ENCODE results near the gene NBAS. TPM values are rescaled to one million over a fixed set of nuclear protein-coding genes. Genes with fewer than 3 reads are reported as not detected.
"Not testable (repeated sequence)": the region's sequence is repeated elsewhere in the genome, so short reads cannot be mapped to it uniquely, and the experiment has no call there.

The NBAS gene
- total RNA-seq, 2 experiments from 2014 or later = 24.3 to 25.5 TPM

DNA sequence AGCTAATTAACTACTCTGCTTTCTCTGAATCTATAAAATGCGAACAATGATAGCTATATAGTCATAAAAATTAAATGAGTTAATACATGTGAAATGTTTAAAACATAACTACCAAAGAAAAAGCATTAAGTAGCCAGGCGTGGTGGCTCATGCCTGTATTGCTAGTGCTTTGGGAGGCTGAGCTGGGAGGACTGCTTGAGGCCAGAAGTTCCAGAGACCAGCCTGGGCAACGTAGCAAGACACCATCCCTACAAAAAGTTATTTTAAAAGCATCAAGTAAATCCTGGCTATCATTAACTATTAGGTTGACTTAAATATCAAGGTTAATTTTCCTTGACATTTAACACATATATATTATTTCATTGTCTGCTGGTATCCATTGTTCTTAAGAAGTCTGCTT lies 152.4 kb downstream of the NBAS start:
- Histone ChIP-seq H3K27ac (ENCODE audit: low read depth in 1 of 2, low read length in 2 of 2) (no peak overlapping the region), H3K27me3 (ENCODE audit: control insufficient read depth in 1 of 2, insufficient read depth in 2 of 2, low read length in 2 of 2) (no peaks in the 10 kb centered on the region), H3K9me3 (ENCODE audit: control insufficient read depth in 1 of 2, insufficient read depth in 1 of 2, low read length in 2 of 2) (no peaks in the 10 kb centered on the region), H3K4me3 (ENCODE audit: low read length) (no peak overlapping the region), H3K4me1 (ENCODE audit: insufficient read depth, low read length) (no peaks in the 10 kb centered on the region), H3K36me3 (ENCODE audit: insufficient read depth, low read length) (peaks cover 10% of the 10 kb centered on the region)
- POLR2A ChIA-PET = no interaction called here
- Mint-ChIP-seq H3K9me3 (no peaks in the 10 kb centered on the region), H3K36me3 (ENCODE audit: low read depth) (peaks cover 64% of the 10 kb centered on the region), H3K27me3 (no peaks in the 10 kb centered on the region), H3K27ac (no peak overlapping the region), H3K4me3 (no peak overlapping the region), H3K4me1 (ENCODE audit: low read depth) (no peaks in the 10 kb centered on the region)
- intact Hi-C loops (cut with DNase I, micrococcal nuclease) = no loop called here
- CTCF ChIA-PET = no interaction called here
- DNase-seq (no peak), ATAC-seq (ENCODE audit: poor library complexity) (no peak)
- TF ChIP-seq, protein P1, sequence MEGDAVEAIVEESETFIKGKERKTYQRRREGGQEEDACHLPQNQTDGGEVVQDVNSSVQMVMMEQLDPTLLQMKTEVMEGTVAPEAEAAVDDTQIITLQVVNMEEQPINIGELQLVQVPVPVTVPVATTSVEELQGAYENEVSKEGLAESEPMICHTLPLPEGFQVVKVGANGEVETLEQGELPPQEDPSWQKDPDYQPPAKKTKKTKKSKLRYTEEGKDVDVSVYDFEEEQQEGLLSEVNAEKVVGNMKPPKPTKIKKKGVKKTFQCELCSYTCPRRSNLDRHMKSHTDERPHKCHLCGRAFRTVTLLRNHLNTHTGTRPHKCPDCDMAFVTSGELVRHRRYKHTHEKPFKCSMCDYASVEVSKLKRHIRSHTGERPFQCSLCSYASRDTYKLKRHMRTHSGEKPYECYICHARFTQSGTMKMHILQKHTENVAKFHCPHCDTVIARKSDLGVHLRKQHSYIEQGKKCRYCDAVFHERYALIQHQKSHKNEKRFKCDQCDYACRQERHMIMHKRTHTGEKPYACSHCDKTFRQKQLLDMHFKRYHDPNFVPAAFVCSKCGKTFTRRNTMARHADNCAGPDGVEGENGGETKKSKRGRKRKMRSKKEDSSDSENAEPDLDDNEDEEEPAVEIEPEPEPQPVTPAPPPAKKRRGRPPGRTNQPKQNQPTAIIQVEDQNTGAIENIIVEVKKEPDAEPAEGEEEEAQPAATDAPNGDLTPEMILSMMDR (IDR thresholded peaks at IDR 0.05) = no peak

DNA sequence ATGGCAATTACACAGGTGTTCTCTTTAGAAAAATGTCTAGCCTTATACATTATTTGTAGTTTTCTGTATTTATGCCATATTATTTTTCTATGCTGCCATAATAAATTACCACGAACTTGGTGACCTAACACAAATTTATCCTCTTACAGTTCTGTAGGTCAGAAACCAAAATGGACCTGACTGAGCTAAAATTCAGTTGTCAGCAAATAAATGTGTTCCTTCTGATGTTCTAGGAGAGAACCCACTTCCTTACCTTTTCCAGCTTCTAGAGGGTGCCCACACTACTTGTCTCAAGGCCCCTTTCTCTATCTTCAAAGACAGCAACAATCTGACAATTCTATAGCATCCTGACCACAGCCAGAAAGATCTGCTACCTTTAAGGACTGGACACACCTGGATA lies 153.5 kb downstream of the NBAS start:
- Histone ChIP-seq H3K36me3 (ENCODE audit: insufficient read depth, low read length) (peaks cover 8% of the 10 kb centered on the region), H3K4me1 (ENCODE audit: insufficient read depth, low read length) (no peaks in the 10 kb centered on the region), H3K9me3 (ENCODE audit: control insufficient read depth in 1 of 2, insufficient read depth in 1 of 2, low read length in 2 of 2) (no peaks in the 10 kb centered on the region), H3K27me3 (ENCODE audit: control insufficient read depth in 1 of 2, insufficient read depth in 2 of 2, low read length in 2 of 2) (no peaks in the 10 kb centered on the region), H3K4me3 (ENCODE audit: low read length) (no peak overlapping the region), H3K27ac (ENCODE audit: low read depth in 1 of 2, low read length in 2 of 2) (no peak overlapping the region)
- H3K4me3 Mint-ChIP-seq = no peak overlapping the region
- POLR2A ChIA-PET = no interaction called here
- TF ChIP-seq, protein P1 (IDR thresholded peaks at IDR 0.05) = no peak
- H3K4me1 Mint-ChIP-seq (ENCODE audit: low read depth) = no peaks in the 10 kb centered on the region
- CTCF ChIA-PET = no interaction called here
- DNase-seq (no peak), ATAC-seq (ENCODE audit: poor library complexity) (no peak)
- intact Hi-C loops (cut with DNase I, micrococcal nuclease) = no loop called here
- H3K27me3 Mint-ChIP-seq = no peaks in the 10 kb centered on the region
- H3K9me3 Mint-ChIP-seq = no peaks in the 10 kb centered on the region
- peaks cover 53% of the 10 kb centered on the region for H3K36me3 Mint-ChIP-seq (ENCODE audit: low read depth)
- no peak overlapping the region for H3K27ac Mint-ChIP-seq

DNA sequence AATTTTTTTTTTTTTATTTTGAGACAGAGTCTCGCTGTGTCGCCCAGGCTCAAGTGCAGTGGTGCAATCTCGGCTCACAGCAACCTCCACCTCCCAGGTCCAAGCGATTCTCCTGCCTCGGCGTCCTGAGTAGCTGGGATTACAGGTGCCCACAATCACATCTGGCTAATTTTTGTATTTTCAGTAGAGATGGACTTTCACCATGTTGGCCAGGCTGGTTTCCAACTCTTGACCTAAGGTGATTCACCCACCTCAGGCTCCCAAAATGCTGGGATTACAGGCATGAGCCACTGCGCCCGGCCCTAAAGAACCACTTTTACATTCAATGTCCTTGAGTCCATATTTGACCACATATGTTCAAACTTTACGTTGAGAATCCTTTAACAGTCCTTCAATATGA lies 156.6 kb downstream of the NBAS start:
- H3K4me3 Mint-ChIP-seq; H3K27me3 Mint-ChIP-seq; H3K27me3 ChIP-seq (ENCODE audit: control insufficient read depth in 1 of 2, insufficient read depth in 2 of 2, low read length in 2 of 2); H3K4me1 Mint-ChIP-seq (ENCODE audit: low read depth); H3K9me3 Mint-ChIP-seq; intact Hi-C loops (cut with DNase I, micrococcal nuclease); POLR2A ChIA-PET; H3K4me3 ChIP-seq (ENCODE audit: low read length); CTCF ChIA-PET; H3K27ac ChIP-seq (ENCODE audit: low read depth in 1 of 2, low read length in 2 of 2); H3K27ac Mint-ChIP-seq; H3K4me1 ChIP-seq (ENCODE audit: insufficient read depth, low read length); ATAC-seq (ENCODE audit: poor library complexity); H3K9me3 ChIP-seq (ENCODE audit: control insufficient read depth in 1 of 2, insufficient read depth in 1 of 2, low read length in 2 of 2); H3K36me3 ChIP-seq (ENCODE audit: insufficient read depth, low read length); DNase-seq: not testable (repeated sequence)
- H3K36me3 Mint-ChIP-seq (ENCODE audit: low read depth) = peaks cover 44% of the 10 kb centered on the region

DNA sequence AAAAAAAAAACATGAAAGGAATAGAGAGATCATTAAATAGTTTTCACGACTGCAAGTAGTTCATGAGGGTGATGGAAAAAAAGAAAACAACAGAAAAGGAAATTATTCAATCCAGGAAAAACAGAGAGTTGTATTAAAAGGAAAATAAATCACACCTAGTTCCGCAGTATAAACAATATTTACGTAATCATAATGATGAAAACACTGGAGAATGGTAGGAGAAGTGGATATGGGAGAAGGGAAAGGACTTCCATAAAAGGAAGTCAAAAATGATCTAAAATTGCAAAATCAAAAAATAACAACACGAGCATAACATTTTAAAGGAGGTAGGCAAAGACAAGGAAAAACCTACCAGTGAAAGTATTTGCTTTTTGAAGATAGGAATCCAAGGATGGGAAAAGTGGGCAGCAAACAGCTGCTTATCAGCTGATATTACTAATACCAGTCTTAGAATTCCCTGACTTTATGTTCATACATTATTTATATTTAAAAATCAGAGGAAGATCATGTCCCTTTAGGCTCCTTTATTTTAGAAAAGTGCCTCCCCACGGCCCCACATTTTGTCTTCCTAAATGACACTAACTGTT lies 160.8 kb downstream of the NBAS start:
- Histone ChIP-seq H3K4me3 (ENCODE audit: low read length) (no peak overlapping the region), H3K27ac (ENCODE audit: low read depth in 1 of 2, low read length in 2 of 2) (no peak overlapping the region), H3K36me3 (ENCODE audit: insufficient read depth, low read length) (no peaks in the 10 kb centered on the region), H3K9me3 (ENCODE audit: control insufficient read depth in 1 of 2, insufficient read depth in 1 of 2, low read length in 2 of 2) (no peaks in the 10 kb centered on the region), H3K4me1 (ENCODE audit: insufficient read depth, low read length) (no peaks in the 10 kb centered on the region), H3K27me3 (ENCODE audit: control insufficient read depth in 1 of 2, insufficient read depth in 2 of 2, low read length in 2 of 2) (no peaks in the 10 kb centered on the region)
- no peaks in the 10 kb centered on the region for H3K9me3 Mint-ChIP-seq
- ChIA-PET POLR2A (no interaction called here), CTCF (no interaction called here)
- no peak overlapping the region for H3K27ac Mint-ChIP-seq
- intact Hi-C loops (cut with DNase I, micrococcal nuclease) = no loop called here
- peaks cover 51% of the 10 kb centered on the region for H3K36me3 Mint-ChIP-seq (ENCODE audit: low read depth)
- H3K27me3 Mint-ChIP-seq = no peaks in the 10 kb centered on the region
- no peak for ATAC-seq (ENCODE audit: poor library complexity)
- no peak overlapping the region for H3K4me3 Mint-ChIP-seq
- no peaks in the 10 kb centered on the region for H3K4me1 Mint-ChIP-seq (ENCODE audit: low read depth)
- no peak for DNase-seq
- TF ChIP-seq, protein P1 (IDR thresholded peaks at IDR 0.05) = no peak

All from CD4-positive, alpha-beta T cell (primary cell).